Neural progenitor cell (in vitro differentiated cells): ENCODE results near the gene SLC15A3. TPM values are rescaled to one million over a fixed set of nuclear protein-coding genes. Genes with fewer than 3 reads are reported as not detected.

ENCODE experiments used
- DNase-seq: peaks from one replicate; pipeline ENCODE4 v3.0.0-alpha.2; 2016; ENCODE audit warnings: low spot score
- H2AFZ ChIP-seq: fragments of 200-600 bp; sonication (generic); replicated peaks from 2 replicates; pipeline ENCODE4 v1.6.1; 2016; ENCODE audit warnings: antibody characterized with exemption
- H3F3A ChIP-seq: fragments of 200-600 bp; sonication (generic); 2 replicates; pipeline ENCODE4 v1.6.1; 2016; ENCODE audit warnings: antibody characterized with exemption, low read depth
- H3K27ac ChIP-seq: fragments of 200-600 bp; sonication (generic); 2 replicates; pipeline ENCODE4 v1.5.1; 2016; ENCODE audit warnings: mild to moderate bottlenecking
- H3K27me3 ChIP-seq: fragments of 200-600 bp; sonication (generic); 2 replicates; pipeline ENCODE4 v1.6.1; 2016; ENCODE audit warnings: mild to moderate bottlenecking, moderate library complexity
- H3K36me3 ChIP-seq: fragments of 200-600 bp; sonication (generic); 2 replicates; pipeline ENCODE4 v1.5.1; 2016
- H3K4me1 ChIP-seq: fragments of 200-600 bp; sonication (generic); 2 replicates; pipeline ENCODE4 v1.6.1; 2016; ENCODE audit warnings: mixed run types
- H3K4me2 ChIP-seq: fragments of 200-600 bp; sonication (generic); 2 replicates; pipeline ENCODE4 v1.6.1; 2016
- H3K4me3 ChIP-seq: fragments of 200-600 bp; sonication (generic); 2 replicates; pipeline ENCODE4 v1.5.1; 2016
- H3K79me2 ChIP-seq: fragments of 200-600 bp; sonication (generic); 2 replicates; pipeline ENCODE4 v1.6.1; 2016; ENCODE audit warnings: low read depth
- H3K9ac ChIP-seq: fragments of 200-600 bp; sonication (generic); 2 replicates; pipeline ENCODE4 v1.6.1; 2016
- H3K9me3 ChIP-seq: fragments of 200-600 bp; sonication (generic); 2 replicates; pipeline ENCODE4 v1.5.1; 2016; ENCODE audit warnings: low read depth
- H4K20me1 ChIP-seq: fragments of 200-600 bp; sonication (generic); 2 replicates; pipeline ENCODE4 v1.6.1; 2016; ENCODE audit warnings: low read depth
- H3K27ac Mint-ChIP-seq: 3 replicates; pipeline ENCODE4 v1.8.0; 2021; ENCODE audit warnings: mixed read lengths
- H3K27me3 Mint-ChIP-seq: 2 replicates; pipeline ENCODE4 v1.8.0; 2022; ENCODE audit warnings: low read depth, mild to moderate bottlenecking, inconsistent platforms, moderate library complexity, mixed read lengths; ENCODE audit not compliant: insufficient read depth
- H3K36me3 Mint-ChIP-seq: 3 replicates; pipeline ENCODE4 v1.8.0; 2021; ENCODE audit warnings: mixed read lengths
- H3K4me1 Mint-ChIP-seq: 3 replicates; pipeline ENCODE4 v1.8.0; 2021; ENCODE audit warnings: mixed read lengths
- H3K4me3 Mint-ChIP-seq: 3 replicates; pipeline ENCODE4 v1.8.0; 2021; ENCODE audit warnings: mild to moderate bottlenecking, moderate library complexity, mixed read lengths
- H3K9me3 Mint-ChIP-seq: 3 replicates; pipeline ENCODE4 v1.8.0; 2020; ENCODE audit warnings: mixed read lengths
- CTCF ChIP-seq: fragments of 200-600 bp; sonication (generic); IDR thresholded peaks from 2 replicates; pipeline ENCODE4 v1.5.1; 2017; ENCODE audit warnings: antibody characterized with exemption, mild to moderate bottlenecking
- EZH2 ChIP-seq: fragments of 200-600 bp; sonication (generic); IDR thresholded peaks from 2 replicates; pipeline ENCODE4 v1.6.1; 2017; ENCODE audit warnings: antibody characterized with exemption, mild to moderate bottlenecking, moderate library complexity
- EZH2phosphoT487 ChIP-seq: fragments of 200-600 bp; sonication (generic); IDR thresholded peaks from 2 replicates; pipeline ENCODE4 v1.6.1; 2017; ENCODE audit warnings: antibody characterized with exemption
- total RNA-seq: library from RNA; depleted of rRNA; stranded (reverse); fragments of >200 nt; gene quantifications from 2 replicates; pipeline ENCODE4 v1.2.3, GENCODE V29; 2015; ENCODE audit warnings: low replicate concordance

The SLC15A3 gene
- 1.4 and 3.3 TPM in 2 replicates for total RNA-seq

DNA sequence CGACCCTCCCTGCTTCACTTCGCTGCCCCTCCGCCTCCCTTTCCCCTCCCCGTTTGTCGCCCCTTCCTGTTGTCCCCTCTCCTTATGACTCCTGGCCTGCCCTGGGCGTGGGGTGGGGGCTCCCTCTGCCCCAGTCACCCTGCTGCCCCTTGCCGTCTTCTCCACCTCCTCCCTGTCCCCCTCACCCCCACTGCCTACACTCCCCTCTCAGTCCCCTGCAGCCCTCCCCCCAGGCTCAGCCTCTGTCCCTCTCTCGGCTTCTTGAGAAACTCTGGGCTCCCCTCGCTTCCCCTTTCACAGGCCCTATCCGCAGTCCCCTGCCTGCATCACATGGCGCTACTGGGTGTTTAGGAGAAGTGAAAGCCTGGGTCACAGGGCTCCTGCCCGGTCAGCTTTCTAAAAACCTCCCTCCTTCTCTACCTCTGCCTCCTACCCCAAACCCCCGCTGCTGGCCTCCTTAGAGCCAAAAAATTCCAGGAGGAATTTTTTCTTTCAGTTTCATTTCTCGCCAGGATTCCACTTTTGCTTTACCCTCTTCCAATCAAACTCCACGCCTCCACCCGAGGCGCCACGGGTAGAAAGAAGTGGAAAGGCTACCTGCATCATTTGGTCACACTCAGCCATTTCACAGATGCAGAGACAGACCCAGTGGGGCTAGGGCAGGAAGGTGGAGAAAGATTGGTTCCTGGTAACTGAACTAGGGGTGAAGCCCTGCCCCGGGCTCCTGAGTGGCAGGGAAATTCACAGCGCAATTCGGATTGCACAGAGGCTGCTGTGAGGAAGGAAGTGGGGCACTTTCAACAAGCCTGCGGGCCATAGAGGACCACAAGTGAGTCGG is at the start of gene SLC15A3:
TSS of gene SLC15A3 (minus strand) at position 273 of the 838 bp plus-strand sequence. CDS start 625 bp downstream, outside the sequence.
- peaks cover 35% of the 10 kb centered on the region for H3K27me3 Mint-ChIP-seq
- peak; percentile 49 for DNase-seq

DNA sequence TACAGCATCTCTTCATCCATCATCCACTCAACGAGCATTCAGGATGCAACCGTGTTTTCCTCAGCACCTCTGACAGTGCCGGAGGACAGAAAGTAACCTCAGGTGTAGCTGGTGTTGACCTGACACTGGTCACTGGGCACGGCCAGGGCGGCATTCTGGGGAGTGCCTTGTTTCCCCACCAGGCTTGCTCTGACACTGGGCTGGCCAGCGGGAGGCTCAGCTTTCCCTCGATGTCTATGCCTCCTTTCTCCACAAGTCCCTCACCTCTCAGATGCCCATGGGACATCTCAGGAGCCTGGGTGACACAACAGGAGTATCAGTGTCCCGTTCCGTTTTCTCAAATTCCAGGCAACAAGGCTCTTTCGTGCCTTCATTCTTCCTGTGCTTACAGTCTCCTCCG is 48.5 kb upstream of the SLC15A3 start:
- peaks cover 5% of the 10 kb centered on the region for H3K4me1 ChIP-seq
- no peak overlapping the region for H3K4me3 Mint-ChIP-seq
- no peak overlapping the region for H3K4me3 ChIP-seq
- no peak overlapping the region for H3K27ac ChIP-seq
- no peak overlapping the region for H2AFZ ChIP-seq
- no peaks in the 10 kb centered on the region for H3K36me3 Mint-ChIP-seq
- H3K36me3 ChIP-seq = no peaks in the 10 kb centered on the region
- peaks cover 9% of the 10 kb centered on the region for H3F3A ChIP-seq
- no peak overlapping the region for H3K9ac ChIP-seq
- peaks cover 62% of the 10 kb centered on the region for H3K27me3 ChIP-seq
- H3K4me2 ChIP-seq = no peak overlapping the region
- H3K9me3 Mint-ChIP-seq = no peaks in the 10 kb centered on the region
- TF ChIP-seq EZH2phosphoT487 (no peak), CTCF (no peak), EZH2 (no peak)
- H3K79me2 ChIP-seq = no peaks in the 10 kb centered on the region
- peaks cover 19% of the 10 kb centered on the region for H3K4me1 Mint-ChIP-seq
- no peak for DNase-seq
- no peaks in the 10 kb centered on the region for H3K9me3 ChIP-seq
- H3K27ac Mint-ChIP-seq = no peak overlapping the region
- H3K27me3 Mint-ChIP-seq = peaks cover 11% of the 10 kb centered on the region
- no peaks in the 10 kb centered on the region for H4K20me1 ChIP-seq

More for the DNA sequence above, at the start of gene SLC15A3:
- TF ChIP-seq CTCF = no peak
- TF ChIP-seq EZH2 = no peak
- no peak for TF ChIP-seq EZH2phosphoT487
- no peaks in the 10 kb centered on the region for H3K9me3 Mint-ChIP-seq
- no peaks in the 10 kb centered on the region for H3K9me3 ChIP-seq
- peak within 1 kb of the TSS; percentile 90 for H2AFZ ChIP-seq
- H3K27me3 ChIP-seq = peaks cover 46% of the 10 kb centered on the region
- H3F3A ChIP-seq = peaks cover 16% of the 10 kb centered on the region
- peak within 1 kb of the TSS; percentile 33 for H3K4me3 ChIP-seq
- no peaks in the 10 kb centered on the region for H3K79me2 ChIP-seq
- H4K20me1 ChIP-seq = no peaks in the 10 kb centered on the region
- H3K4me1 Mint-ChIP-seq = peaks cover 33% of the 10 kb centered on the region
- H3K27ac ChIP-seq = no peak within 1 kb of the TSS
- H3K27ac Mint-ChIP-seq = peak within 1 kb of the TSS; percentile 44
- H3K4me3 Mint-ChIP-seq = peak within 1 kb of the TSS; percentile 55
- H3K4me1 ChIP-seq = peaks cover 22% of the 10 kb centered on the region
- H3K4me2 ChIP-seq = peak within 1 kb of the TSS; percentile 72
- no peaks in the 10 kb centered on the region for H3K36me3 ChIP-seq
- no peak within 1 kb of the TSS for H3K9ac ChIP-seq
- H3K36me3 Mint-ChIP-seq = no peaks in the 10 kb centered on the region

DNA sequence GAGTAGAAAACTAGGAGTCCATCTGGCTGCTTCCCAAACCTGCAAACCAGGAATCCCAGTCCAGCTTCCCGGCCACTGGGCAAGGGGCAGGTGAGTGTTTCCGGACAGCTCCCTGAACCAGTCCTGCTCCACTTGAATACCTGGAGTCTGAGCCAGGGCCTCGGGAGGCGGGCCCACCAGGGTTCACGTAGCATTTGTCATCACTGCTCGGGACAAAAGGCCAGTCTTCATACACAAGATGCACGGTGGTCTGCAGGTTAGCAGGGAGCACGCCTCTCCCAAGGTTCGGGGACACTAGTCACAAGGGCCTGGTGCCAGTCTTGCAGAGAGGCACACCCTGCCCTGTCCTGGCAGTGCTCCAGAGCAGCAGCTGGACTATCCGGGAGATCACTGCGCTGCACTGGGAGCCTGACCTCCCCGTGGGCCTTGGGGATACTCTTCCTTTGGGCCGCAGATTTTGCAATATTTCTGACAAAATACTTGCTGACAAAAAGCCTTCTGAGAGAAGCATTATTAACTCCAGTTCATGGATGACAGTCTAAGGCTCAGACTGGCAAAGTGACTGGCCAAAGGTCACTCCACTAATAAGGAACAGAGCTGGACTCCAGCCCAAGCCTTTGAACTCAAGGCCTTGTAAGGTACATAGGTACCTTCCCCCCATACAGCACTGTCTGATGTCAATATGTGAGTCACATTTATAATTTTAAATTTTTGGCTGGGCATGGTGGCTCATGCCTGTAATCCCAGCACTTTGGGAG is 44.6 kb upstream of the SLC15A3 start:
- DNase-seq = no peak
- no peak overlapping the region for H3K27ac Mint-ChIP-seq
- no peaks in the 10 kb centered on the region for H3K36me3 ChIP-seq
- no peak overlapping the region for H3K9ac ChIP-seq
- H3K4me2 ChIP-seq = no peak overlapping the region
- H3K27me3 Mint-ChIP-seq = peaks cover 5% of the 10 kb centered on the region
- no peak for TF ChIP-seq EZH2phosphoT487
- TF ChIP-seq CTCF = no peak
- TF ChIP-seq EZH2 = no peak
- no peak overlapping the region for H3K27ac ChIP-seq
- H3K27me3 ChIP-seq = peaks cover 24% of the 10 kb centered on the region
- H3K36me3 Mint-ChIP-seq = no peaks in the 10 kb centered on the region
- H3K4me3 ChIP-seq = no peak overlapping the region
- H2AFZ ChIP-seq = no peak overlapping the region
- H4K20me1 ChIP-seq = no peaks in the 10 kb centered on the region
- H3K4me1 Mint-ChIP-seq = peaks cover 12% of the 10 kb centered on the region
- H3K4me3 Mint-ChIP-seq = no peak overlapping the region
- H3K4me1 ChIP-seq = peaks cover 4% of the 10 kb centered on the region
- H3K79me2 ChIP-seq = no peaks in the 10 kb centered on the region
- no peaks in the 10 kb centered on the region for H3K9me3 Mint-ChIP-seq
- no peaks in the 10 kb centered on the region for H3K9me3 ChIP-seq
- H3F3A ChIP-seq = no peaks in the 10 kb centered on the region
